HG03060 (cell line): ENCODE data around the gene TBXA2R.

Experiments
- ATAC-seq: cut with Tn5 transposase; IDR thresholded peaks from one replicate; pipeline ENCODE4 v1.9.1; 2021; ENCODE audit warnings: low read depth, moderate number of reproducible peaks; ENCODE audit not compliant: unreplicated experiment

TBXA2R gene

GRCh38 chr19:3563709-3564524 lies 42.8 kb downstream of the TBXA2R start:
- ATAC-seq = no peak

DNA sequence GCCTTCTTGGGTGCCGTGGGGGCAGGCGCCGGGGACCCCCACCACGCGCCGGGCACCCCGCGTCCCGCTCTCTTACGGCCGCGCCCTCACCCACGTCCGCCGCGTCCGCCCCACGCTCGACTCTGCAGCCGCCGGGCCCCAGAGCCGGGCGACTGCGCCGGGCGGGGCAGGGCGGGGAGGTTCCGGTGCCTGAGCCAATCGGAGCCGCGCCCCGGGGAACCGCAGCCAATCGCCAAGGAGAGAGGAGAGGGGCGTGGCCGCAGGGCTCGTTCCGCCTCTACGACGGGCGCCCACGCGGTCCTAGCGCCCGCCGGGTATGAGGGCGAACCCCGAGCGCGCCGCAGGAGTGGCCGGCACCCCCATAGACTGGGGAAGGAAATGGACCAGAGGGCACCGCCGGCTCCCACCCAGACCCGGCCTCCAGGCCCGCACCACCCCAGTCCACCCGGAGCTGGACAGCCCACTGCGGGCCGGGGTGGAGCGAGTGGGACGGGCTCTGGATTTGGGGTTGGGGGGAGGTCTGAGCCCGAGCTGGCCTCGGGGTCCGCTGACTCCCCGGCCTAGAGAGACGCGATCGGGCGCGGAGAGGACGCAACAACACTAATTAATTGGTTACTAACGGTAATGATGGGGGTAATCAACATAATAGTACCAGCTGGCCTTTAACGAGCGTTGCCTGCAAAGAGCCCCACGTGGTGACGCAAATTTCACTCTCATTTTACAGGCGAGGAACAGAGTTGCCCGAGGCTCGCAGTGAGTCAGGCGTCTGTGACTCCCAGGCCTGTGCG lies 49.0 kb downstream of the TBXA2R start, which contains the start of gene MFSD12:
Gene MFSD12 (minus strand): TSS at position 126 of the 788 bp plus-strand sequence. CDS start 183 bp downstream, outside the sequence.
- ATAC-seq = peak; percentile 58

GRCh38 chr19:3556978-3557460 lies 49.7 kb downstream of the TBXA2R start:
- ATAC-seq = peak; percentile 15

GRCh38 chr19:3556423-3556977 lies 50.2 kb downstream of the TBXA2R start:
- no peak for ATAC-seq

GRCh38 chr19:3555653-3556422 lies 50.8 kb downstream of the TBXA2R start:
- no peak for ATAC-seq

DNA sequence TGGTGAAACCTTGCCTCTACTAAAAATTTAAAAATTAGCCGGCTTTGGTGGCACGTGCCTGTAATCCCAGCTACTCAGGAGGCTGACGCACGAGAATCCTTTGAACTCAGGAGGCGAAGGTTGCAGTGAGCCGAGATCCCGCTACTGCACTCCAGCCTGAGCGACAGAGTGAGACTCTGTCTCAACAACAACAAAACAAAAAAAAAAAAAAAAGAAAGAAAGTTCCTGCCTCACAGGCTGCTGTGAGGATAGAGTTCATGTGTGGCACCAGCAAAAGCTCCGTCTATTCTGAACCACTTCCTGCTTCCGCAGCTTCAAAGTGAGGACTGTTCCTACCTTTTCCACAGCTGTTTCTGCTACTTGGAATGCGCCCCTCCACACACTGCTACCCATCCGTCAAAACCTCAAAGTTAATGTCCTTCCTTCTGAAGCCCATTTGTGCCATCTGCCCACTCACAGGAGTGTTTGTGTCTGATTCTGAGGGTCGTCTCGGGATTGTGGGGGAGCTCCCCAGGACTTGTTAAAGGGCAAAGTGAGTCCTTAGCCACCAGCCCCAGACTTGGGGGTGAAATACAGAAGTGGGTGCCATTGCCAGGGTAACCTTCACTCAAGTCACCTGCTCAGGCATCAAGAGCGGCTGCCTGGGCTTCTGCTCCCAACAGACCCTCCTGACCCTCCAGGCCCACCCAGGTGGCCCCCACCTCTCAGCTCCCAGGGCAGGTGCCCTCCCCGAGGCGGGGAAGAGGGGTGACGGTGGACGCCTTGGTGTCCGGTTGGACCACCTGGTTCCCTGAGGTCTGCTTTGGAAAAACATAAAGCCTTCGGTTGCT lies 52.2 kb downstream of the TBXA2R start:
- no peak for ATAC-seq

- ATAC-seq = no peak
Measured at GRCh38 chr19:3551792-3552095, 54.9 kb downstream of the TBXA2R start.

GRCh38 chr19:3550947-3551791 lies 55.5 kb downstream of the TBXA2R start:
- ATAC-seq = no peak

DNA sequence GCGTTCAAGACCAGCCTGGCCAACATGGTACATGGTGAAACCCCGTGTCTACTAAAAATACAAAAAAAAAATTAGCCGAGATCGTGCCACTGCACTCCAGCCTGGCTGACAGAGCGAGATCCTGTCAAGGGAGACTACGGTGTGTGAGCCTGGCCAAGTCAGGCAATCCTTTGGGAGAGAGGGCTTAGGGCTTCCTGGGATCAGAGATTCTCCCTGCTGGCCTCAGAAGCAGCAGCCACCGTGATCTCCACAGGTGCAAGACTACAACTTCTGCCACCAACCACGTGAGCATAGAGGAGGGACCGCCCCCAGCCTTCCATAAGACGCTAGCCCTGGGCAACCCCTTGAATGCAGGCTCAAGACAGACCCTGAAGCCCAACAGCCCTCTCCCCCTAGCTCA lies 56.9 kb downstream of the TBXA2R start:
- ATAC-seq = no peak

GRCh38 chr19:3548606-3549005 lies 58.1 kb downstream of the TBXA2R start:
- no peak for ATAC-seq

- no peak for ATAC-seq
Measured at GRCh38 chr19:3547767-3548282, 58.9 kb downstream of the TBXA2R start.

DNA sequence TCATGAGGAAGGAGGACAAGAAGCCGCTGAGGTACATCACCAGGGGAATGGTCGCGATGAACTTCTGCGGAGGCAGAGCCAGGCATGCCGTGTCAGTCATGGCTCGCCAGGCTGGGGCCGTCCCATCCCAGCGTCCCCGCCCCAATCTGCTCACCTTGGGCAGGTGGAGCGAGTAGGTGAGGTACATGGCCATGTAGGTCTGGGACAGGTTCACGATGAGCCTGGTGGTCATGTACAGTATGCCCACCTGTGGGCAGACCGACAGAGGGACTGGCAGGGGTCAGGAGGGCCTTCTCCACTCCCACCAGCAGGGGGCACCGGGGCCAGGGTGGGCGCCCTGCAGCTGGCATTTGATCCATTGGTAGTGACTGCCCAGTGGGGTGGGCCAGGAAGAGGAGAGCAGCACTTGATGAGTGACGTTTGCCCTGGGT lies 59.4 kb downstream of the TBXA2R start:
- no peak for ATAC-seq

DNA sequence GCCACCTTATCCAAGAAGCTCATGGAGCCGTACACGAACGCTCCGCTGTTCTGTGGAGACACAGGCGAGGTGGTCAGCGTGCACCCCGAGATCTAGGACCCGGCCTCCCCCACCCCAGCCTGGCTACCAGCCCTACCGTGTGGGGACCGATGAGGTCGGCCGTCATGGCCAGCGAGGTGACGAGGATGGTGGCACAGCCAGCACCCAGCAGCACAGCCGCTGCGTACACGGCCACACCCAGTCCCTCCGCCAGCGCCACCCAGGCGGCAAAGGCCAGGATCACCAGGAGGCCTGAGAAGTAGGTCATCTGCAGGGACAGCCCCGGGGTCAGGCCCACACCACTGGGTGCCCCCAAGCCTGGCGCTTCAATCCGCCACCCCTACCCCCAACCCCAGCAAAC lies 60.6 kb downstream of the TBXA2R start:
- ATAC-seq = no peak

GRCh38 chr19:3545669-3546034 lies 61.0 kb downstream of the TBXA2R start:
- ATAC-seq = no peak

- ATAC-seq = no peak
Measured at GRCh38 chr19:3544742-3545668, 61.7 kb downstream of the TBXA2R start.
